Central memory CD8-positive, alpha-beta T cell (primary cell): ENCODE data around the gene NUP214.

Experiments
- ATAC-seq: fragments of 150-1000 bp; cut with Tn5 transposase; replicated peaks from 2 replicates; pipeline ENCODE4 v1.10.0; 2022; ENCODE audit warnings: mild to moderate bottlenecking, moderate FRiP score, moderate number of reproducible peaks; ENCODE audit not compliant: poor library complexity, severe bottlenecking; ENCODE audit errors: extremely low read depth
- DNase-seq, 2 donors: peaks; one replicate each; pipeline ENCODE4 v3.0.0; 2021; ENCODE audit warnings: low spot score in 2 of 2
- H3K27ac Mint-ChIP-seq: one replicate; pipeline ENCODE4 v1.8.0; 2022; ENCODE audit warnings: low read depth, mild to moderate bottlenecking, moderate library complexity, mixed read lengths
- H3K27me3 Mint-ChIP-seq: one replicate; pipeline ENCODE4 v1.8.0; 2022; ENCODE audit warnings: mixed read lengths
- H3K36me3 Mint-ChIP-seq: one replicate; pipeline ENCODE4 v1.8.0; 2022; ENCODE audit warnings: mild to moderate bottlenecking, moderate library complexity, mixed read lengths; ENCODE audit not compliant: insufficient read depth
- H3K4me1 Mint-ChIP-seq: one replicate; pipeline ENCODE4 v1.8.0; 2022; ENCODE audit warnings: mixed read lengths
- H3K4me3 Mint-ChIP-seq: one replicate; pipeline ENCODE4 v1.8.0; 2022; ENCODE audit warnings: mild to moderate bottlenecking, moderate library complexity, mixed read lengths
- H3K9me3 Mint-ChIP-seq: one replicate; pipeline ENCODE4 v1.8.0; 2022; ENCODE audit warnings: mixed read lengths

NUP214 gene

DNA sequence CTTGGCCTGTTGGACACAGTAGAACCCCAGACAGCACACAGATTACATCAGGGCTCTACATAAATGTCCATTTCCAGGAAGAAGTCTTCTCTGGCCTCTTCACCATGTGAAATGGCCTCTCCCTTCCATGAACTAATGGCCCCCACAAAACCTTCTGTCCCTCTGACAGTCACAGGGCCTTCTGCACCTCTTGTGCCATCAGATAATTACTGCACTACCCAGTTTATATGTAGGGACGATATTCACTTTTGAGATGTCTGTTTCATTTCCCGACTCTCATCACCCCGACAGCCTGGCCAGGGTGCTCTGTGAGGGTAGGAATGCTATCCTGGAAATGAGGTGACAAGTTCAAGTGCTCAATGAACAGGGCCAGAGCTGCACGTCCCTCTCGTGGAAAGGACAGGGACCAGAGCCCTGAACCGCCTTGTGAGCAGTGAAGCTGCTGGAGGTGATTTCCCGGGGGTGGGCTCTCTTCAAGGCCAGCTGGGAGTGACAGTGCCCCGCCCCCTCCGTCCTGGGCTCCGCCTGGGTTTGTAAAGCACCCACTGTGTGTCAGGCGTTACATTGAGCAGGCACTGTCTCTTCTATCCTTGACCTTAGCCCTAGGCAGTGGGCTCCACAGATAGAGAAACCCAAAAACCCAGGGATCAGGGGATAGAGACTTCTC, 153.9 kb downstream of the NUP214 start:
- DNase-seq (no peak), ATAC-seq (no peak)
- H3K4me1 Mint-ChIP-seq, result peaks cover 24% of the 10 kb centered on the region
- H3K4me3 Mint-ChIP-seq, result peak overlapping the region; percentile 92
- no peaks in the 10 kb centered on the region for H3K27me3 Mint-ChIP-seq
- peak overlapping the region; percentile 74 for H3K27ac Mint-ChIP-seq
- H3K36me3 Mint-ChIP-seq, result peaks cover 29% of the 10 kb centered on the region
- no peaks in the 10 kb centered on the region for H3K9me3 Mint-ChIP-seq

DNA sequence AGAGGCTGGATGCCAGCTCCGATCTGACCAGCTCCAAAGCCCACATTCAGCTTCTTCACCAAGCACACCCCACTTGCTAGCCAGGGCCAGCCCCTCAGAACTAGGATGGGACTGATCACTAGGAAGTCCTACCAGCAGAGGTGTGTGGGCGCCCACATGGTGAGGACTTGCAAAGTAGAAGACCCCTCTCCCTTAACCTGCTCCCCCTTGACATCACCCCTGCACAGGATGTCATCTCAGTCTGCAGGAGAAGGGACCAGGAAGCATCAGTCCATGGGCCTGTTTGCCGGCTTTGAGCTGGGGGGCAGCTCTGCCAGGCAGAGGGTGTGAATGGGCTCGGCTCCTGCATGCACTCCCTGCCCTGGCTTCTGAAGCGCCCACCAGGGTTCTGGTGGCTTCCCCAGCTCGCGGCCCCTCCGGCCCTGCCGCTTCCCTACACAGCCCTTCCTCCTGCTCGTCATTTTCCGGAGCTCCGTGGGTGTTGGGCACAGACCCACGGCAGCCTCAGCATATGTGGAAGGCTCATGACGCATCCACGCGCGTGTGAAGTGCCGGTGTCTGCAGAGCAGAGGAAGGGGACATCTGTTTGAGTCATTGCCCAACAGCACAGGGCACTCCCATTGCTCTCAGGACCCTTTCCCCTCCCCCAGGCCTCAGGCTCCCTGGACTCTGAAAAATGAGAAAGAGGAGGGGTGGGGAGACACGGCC, 154.6 kb downstream of the NUP214 start:
- Mint-ChIP-seq H3K4me3 (no peak overlapping the region), H3K27ac (no peak overlapping the region), H3K36me3 (peaks cover 22% of the 10 kb centered on the region), H3K9me3 (no peaks in the 10 kb centered on the region), H3K4me1 (peaks cover 24% of the 10 kb centered on the region), H3K27me3 (no peaks in the 10 kb centered on the region)
- ATAC-seq, result no peak
- no peak for DNase-seq

GRCh38 chr9:131280660-131281059, 155.3 kb downstream of the NUP214 start:
- H3K27ac Mint-ChIP-seq, result no peak overlapping the region
- no peaks in the 10 kb centered on the region for H3K9me3 Mint-ChIP-seq
- peak overlapping the region; percentile 27 for H3K4me3 Mint-ChIP-seq
- peaks cover 24% of the 10 kb centered on the region for H3K4me1 Mint-ChIP-seq
- DNase-seq, result no peak
- peaks cover 15% of the 10 kb centered on the region for H3K36me3 Mint-ChIP-seq
- ATAC-seq, result no peak
- no peaks in the 10 kb centered on the region for H3K27me3 Mint-ChIP-seq

DNA sequence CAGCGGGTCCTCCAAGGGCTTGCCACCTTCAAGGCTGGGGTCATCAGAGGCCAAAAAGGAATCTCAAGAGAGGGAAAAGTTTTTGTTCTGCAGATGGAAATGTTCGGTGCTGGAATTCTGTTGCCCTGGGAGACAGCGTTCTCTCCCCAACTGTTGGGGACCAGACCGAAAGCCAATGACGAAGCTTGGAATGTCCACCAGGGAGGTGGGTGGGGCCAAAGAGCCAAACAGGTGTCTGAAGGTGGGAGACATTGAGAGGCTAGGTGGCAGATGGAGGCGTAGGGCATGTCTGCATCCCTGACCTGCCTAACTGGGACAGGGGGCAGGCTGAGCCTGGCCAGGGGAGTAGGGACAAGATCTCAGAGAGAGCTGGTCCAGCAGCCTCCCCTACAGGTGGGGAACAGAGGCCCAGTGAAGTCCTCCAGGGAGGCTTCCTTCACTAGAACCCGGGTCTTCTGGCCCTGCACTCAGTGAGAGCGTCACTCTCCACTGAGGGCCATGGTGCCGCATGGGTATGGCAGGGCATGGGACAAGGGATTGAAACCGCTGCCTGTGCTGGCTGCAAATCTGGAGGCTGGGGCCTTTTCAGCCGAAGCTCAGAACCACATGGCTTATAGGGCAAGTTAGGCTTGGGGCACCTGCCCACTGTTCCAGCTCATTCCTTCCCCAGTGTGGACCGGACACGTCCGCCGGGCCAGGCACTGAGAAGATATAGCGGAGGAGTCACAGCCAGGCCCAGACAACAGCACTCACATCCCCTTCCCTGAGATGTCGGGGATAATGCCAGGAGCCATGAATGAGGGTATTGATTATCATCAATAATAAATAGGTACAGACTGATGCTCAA, 156.0 kb downstream of the NUP214 start:
- peaks cover 24% of the 10 kb centered on the region for H3K4me1 Mint-ChIP-seq
- H3K9me3 Mint-ChIP-seq, result no peaks in the 10 kb centered on the region
- H3K27ac Mint-ChIP-seq, result no peak overlapping the region
- H3K36me3 Mint-ChIP-seq, result peaks cover 8% of the 10 kb centered on the region
- DNase-seq, result no peak
- no peaks in the 10 kb centered on the region for H3K27me3 Mint-ChIP-seq
- peak overlapping the region; percentile 67 for H3K4me3 Mint-ChIP-seq
- no peak for ATAC-seq

GRCh38 chr9:131282175-131282574, 156.8 kb downstream of the NUP214 start:
- no peak for ATAC-seq
- Mint-ChIP-seq H3K4me3 (peak overlapping the region; percentile 67), H3K27ac (no peak overlapping the region), H3K36me3 (peaks cover 8% of the 10 kb centered on the region), H3K4me1 (peaks cover 24% of the 10 kb centered on the region), H3K9me3 (no peaks in the 10 kb centered on the region), H3K27me3 (no peaks in the 10 kb centered on the region)
- no peak for DNase-seq

DNA sequence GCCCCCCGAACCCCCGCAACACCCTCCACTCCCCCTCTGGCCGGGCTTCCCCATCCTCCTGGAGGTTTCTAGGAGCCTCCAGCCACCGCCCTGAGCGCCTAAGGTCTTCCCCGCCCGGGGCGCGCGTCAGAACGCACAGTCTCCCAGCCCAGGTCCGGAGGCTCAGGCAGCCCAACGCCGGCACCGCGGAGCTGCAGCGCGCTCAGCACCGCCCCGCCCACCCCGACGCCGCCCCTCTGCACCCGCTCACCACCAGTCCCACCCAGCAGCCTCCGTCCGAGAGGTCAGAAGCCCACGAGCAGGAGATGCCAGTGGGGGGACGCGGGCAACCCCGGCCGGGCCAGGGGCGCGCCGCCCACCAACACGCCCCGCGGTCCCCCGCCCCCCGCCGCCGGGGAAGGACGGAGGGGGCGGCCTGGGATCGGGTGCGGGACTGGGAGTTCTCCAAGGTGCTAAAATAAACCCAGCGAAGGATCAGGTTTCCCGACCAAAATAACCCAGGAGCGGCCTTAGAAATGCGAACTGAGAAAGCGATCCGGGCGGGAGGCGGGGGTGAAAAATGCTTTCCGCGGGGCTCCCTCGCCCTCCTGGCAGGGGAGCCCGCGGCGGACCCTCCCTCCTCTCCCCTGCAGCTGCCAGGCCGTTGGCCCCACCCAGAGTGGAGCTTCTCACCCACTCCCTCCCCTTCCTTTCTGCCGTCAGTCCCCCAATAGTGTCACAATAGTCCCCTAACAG, 157.5 kb downstream of the NUP214 start:
- DNase-seq (no peak), ATAC-seq (no peak)
- Mint-ChIP-seq H3K27me3 (no peaks in the 10 kb centered on the region), H3K4me3 (peak overlapping the region; percentile 67), H3K9me3 (no peaks in the 10 kb centered on the region), H3K36me3 (peaks cover 8% of the 10 kb centered on the region), H3K27ac (no peak overlapping the region), H3K4me1 (peaks cover 24% of the 10 kb centered on the region)
